Measurements from ENCODE around the gene ADCK1.

ADCK1 gene

DNA sequence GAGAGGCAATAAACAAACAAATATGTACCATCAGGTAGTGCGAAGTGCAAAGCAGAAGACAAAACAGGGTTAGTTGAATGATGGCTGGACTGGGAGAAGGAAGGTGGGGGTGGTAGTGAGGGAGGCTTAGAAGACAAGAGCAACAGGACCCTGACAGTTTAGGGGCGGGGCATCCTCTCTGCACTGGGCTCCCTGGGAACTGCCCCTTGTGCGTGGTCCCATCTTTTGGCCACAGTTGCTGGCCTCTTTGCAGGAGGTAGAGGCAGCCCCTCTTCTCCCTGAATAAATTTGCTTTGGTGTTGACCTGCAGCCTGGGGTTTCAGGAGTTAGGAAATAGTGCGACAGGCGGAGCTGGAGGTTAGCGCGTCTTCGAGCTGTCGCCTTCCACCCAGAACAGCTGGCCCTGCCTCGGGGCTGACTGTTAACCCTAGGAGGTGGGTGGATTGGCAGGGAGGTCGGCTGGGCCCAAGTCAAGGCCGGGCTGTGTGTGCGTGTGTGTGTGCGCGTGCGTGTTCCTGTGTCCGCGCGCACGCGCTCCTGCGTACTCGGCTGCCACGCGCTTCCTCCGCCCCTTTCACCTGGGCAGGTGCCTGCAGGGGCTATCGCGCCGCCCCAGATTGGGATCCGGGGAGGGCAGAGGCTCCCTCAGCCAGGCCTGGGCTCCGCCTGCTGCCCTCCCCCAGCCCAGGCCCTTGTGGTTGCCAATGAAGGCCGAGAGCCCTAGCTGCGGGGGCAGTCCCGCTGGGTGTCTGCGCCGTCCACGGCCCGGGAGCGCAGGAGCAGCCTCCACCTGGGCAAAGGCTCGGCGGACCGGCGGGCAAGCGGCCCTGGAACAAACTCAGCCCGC lies 180.8 kb downstream of the ADCK1 start:
- in situ Hi-C loops (cut with MboI; ENCODE audit: low sequenced_read_pairs) = no loop called here
